Measurements from ENCODE around the gene SLC39A6.

The SLC39A6 gene

GRCh38 chr18:36108601-36109000 is 20.5 kb downstream of the SLC39A6 start:
- no peak for TF ChIP-seq CSDC2 (CRISPR knock-in tag; IDR thresholded peaks at IDR 0.05)
- TF ChIP-seq PATZ1 (CRISPR knock-in tag; IDR thresholded peaks at IDR 0.05; ENCODE audit: borderline replicate concordance): no peak
- no peak for TF ChIP-seq ISL1 (CRISPR knock-in tag; IDR thresholded peaks at IDR 0.05)
- no peak for TF ChIP-seq ZFP30 (CRISPR knock-in tag; IDR thresholded peaks at IDR 0.05)
- no peak for TF ChIP-seq CSRNP3 (CRISPR knock-in tag; IDR thresholded peaks at IDR 0.05)
- TF ChIP-seq SNAI2 (CRISPR knock-in tag; IDR thresholded peaks at IDR 0.05): no peak
- no peak for TF ChIP-seq POU6F1 (CRISPR knock-in tag; IDR thresholded peaks at IDR 0.05; ENCODE audit: borderline replicate concordance, low read depth)
- TF ChIP-seq ESRRG (CRISPR knock-in tag; IDR thresholded peaks at IDR 0.05): no peak
- no peak for TF ChIP-seq ZNF565 (CRISPR knock-in tag; conservative IDR thresholded peaks at IDR 0.05; ENCODE audit: low read depth)
- no peak for TF ChIP-seq BACH2 (CRISPR knock-in tag; IDR thresholded peaks at IDR 0.05; ENCODE audit: borderline replicate concordance)

GRCh38 chr18:36108196-36108595 is 20.9 kb downstream of the SLC39A6 start:
- no peak for ATAC-seq
- TF ChIP-seq ISL1 (CRISPR knock-in tag; IDR thresholded peaks at IDR 0.05) (no peak), CREB5 (CRISPR knock-in tag; IDR thresholded peaks at IDR 0.05; ENCODE audit: low read depth) (no peak), POU6F1 (CRISPR knock-in tag; IDR thresholded peaks at IDR 0.05; ENCODE audit: borderline replicate concordance, low read depth) (no peak), ZFP30 (CRISPR knock-in tag; IDR thresholded peaks at IDR 0.05) (no peak), TSHZ2 (CRISPR knock-in tag; IDR thresholded peaks at IDR 0.05) (no peak), ZNF70 (CRISPR knock-in tag; IDR thresholded peaks at IDR 0.05) (no peak), ZC3H10 (CRISPR knock-in tag; IDR thresholded peaks at IDR 0.05) (no peak), TOX (CRISPR knock-in tag; IDR thresholded peaks at IDR 0.05; ENCODE audit: borderline replicate concordance) (no peak), ARNTL (CRISPR knock-in tag; IDR thresholded peaks at IDR 0.05; ENCODE audit: borderline replicate concordance, low read depth) (no peak), RARB (CRISPR knock-in tag; IDR thresholded peaks at IDR 0.05) (no peak), TCF4 (CRISPR knock-in tag; IDR thresholded peaks at IDR 0.05; ENCODE audit: borderline replicate concordance) (no peak), CSRNP3 (CRISPR knock-in tag; IDR thresholded peaks at IDR 0.05) (no peak), GLIS3 (CRISPR knock-in tag; IDR thresholded peaks at IDR 0.05) (no peak), CSDC2 (CRISPR knock-in tag; IDR thresholded peaks at IDR 0.05) (no peak), ZNF8 (CRISPR knock-in tag; IDR thresholded peaks at IDR 0.05) (no peak)

More at GRCh38 chr18:36108601-36109000, 20.5 kb downstream of the SLC39A6 start:
- ATAC-seq: no peak
